H1 (cell line): ENCODE measurements around the gene ZFP69. TPM values are rescaled to one million over a fixed set of nuclear protein-coding genes. Genes with fewer than 3 reads are reported as not detected.

Experiments used
- CEBPB ChIP-seq: IDR thresholded peaks from 2 replicates; pipeline ENCODE4 v1.6.1; 2012; ENCODE audit warnings: low read depth, low read length
- CHD7 ChIP-seq: fragments of 300-600 bp; sonication (generic); IDR thresholded peaks from 2 replicates; pipeline ENCODE4 v1.7.1; 2012; ENCODE audit warnings: low read length, moderate library complexity, mild to moderate bottlenecking, inconsistent platforms; ENCODE audit not compliant: insufficient replicate concordance
- polyA plus RNA-seq, 7 experiments: library from polyadenylated mRNA; depleted of rRNA in 3 of 7; stranded (reverse) in 5 of 7; unstranded in 2 of 7; fragments of >200 nt in 5 of 7; fragments of 200-250 nt in 2 of 7; gene quantifications; 1 replicate in 5 of 7; 2 replicates in 1 of 7; 4 replicates in 1 of 7; pipeline versions ENCODE4 v1.2.1 to v1.2.3, GENCODE V29; 2011 to 2013; ENCODE audit warnings: missing spikeins in 2 of 7, mixed read lengths in 2 of 7
- total RNA-seq: library from RNA; stranded (reverse); fragmentation: NEBNext Ultra II Directional; extraction: Animal tissue kit (Norgen Biotek cat#: 25700); gene quantifications from 2 replicates; pipeline ENCODE4 v1.2.1, GENCODE V29; 2021

ZFP69 gene
- total and polyA plus RNA-seq, 2 of the 8 experiments (the other 6 are each of a cell fraction or from before 2014, with no cell fraction given), result 1.0 to 4.3 TPM

DNA sequence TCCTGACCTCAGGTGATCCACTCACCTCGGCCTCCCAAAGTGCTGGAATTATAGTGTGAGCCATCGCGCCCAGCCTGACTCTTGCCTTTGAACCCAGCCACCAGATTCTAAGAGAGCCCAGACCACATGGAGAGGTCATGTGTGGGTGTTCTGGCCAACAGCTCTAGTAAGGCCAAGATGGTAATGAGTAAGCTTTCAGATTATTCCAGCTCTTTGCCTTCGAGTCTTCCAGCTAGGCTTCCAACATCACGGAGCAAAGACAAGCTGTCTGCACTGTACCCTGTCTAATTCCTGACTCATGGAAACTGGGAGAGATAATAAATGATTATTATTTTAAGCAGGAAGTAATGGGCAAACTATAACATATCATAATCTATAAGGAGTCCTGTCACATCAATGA, 41.6 kb upstream of the ZFP69 start (continued):
- TF ChIP-seq CHD7 (no peak), CEBPB (no peak)
